Naive thymus-derived CD8-positive, alpha-beta T cell (primary cell): Measurements from ENCODE around the gene CCDC174. TPM values are rescaled to one million over a fixed set of nuclear protein-coding genes. Genes with fewer than 3 reads are reported as not detected.
A peak's percentile ranks its signal among the peaks of the same experiment; 100 is the strongest.

Source experiments
- ATAC-seq, 2 donors: fragments of 150-1000 bp; cut with Tn5 transposase in 1 of 2; sonication (Bioruptor Pico), chemical (Tn5 transposase) in 1 of 2; 1 replicate in 1 of 2; 2 replicates in 1 of 2; pipeline ENCODE4 v1.10.0; 2021; ENCODE audit warnings: mild to moderate bottlenecking in 2 of 2, moderate library complexity in 2 of 2
- POLR2A ChIA-PET: fragments of 350-600 bp; sonication (Branson Sonifier 250); formaldehyde crosslinking; loops from one replicate; lab custom pipeline; 2021; ENCODE audit warnings: antibody characterized with exemption; lab: Charles Lee
- DNase-seq, 10 donors: peaks; one replicate each; pipeline versions ENCODE4 v3.0.0 to v3.0.0-alpha.2; 2020 to 2022
- H3K27ac Mint-ChIP-seq, 10 donors: one replicate each; pipeline ENCODE4 v1.8.0; 2020 to 2022; ENCODE audit warnings: mild to moderate bottlenecking in 10 of 10, mixed read lengths in 10 of 10, moderate library complexity in 4 of 10, inconsistent platforms in 1 of 10
- H3K27me3 Mint-ChIP-seq, 5 donors: one replicate each; pipeline ENCODE4 v1.8.0; 2021 to 2022; ENCODE audit warnings: mixed read lengths in 5 of 5
- H3K36me3 Mint-ChIP-seq, 3 donors: one replicate each; pipeline ENCODE4 v1.8.0; 2020 to 2022; ENCODE audit warnings: mixed read lengths in 3 of 3, mild to moderate bottlenecking in 2 of 3, inconsistent platforms in 1 of 3
- H3K4me1 Mint-ChIP-seq, 4 donors: one replicate each; pipeline ENCODE4 v1.8.0; 2021 to 2022; ENCODE audit warnings: mixed read lengths in 4 of 4
- H3K4me3 Mint-ChIP-seq, 10 donors: one replicate each; pipeline ENCODE4 v1.8.0; 2020 to 2022; ENCODE audit warnings: mild to moderate bottlenecking in 10 of 10, mixed read lengths in 10 of 10, moderate library complexity in 6 of 10, inconsistent platforms in 1 of 10
- H3K9me3 Mint-ChIP-seq, 9 donors: one replicate each; pipeline ENCODE4 v1.8.0; 2020 to 2022; ENCODE audit warnings: mixed read lengths in 9 of 9, mild to moderate bottlenecking in 3 of 9, inconsistent platforms in 1 of 9, moderate library complexity in 1 of 9
- polyA plus RNA-seq, 3 donors: library from polyadenylated mRNA; unstranded; fragments of 300-500 nt; fragmentation: Illumina TruSeq; gene quantifications; one replicate each; pipeline ENCODE4 v1.2.3, GENCODE V29; 2021
- total RNA-seq, 8 experiments: library from RNA in 2 of 8; stranded (reverse) in 2 of 8; gene quantifications; one replicate each; pipeline ENCODE4 v1.2.3 and lab custom pipeline; 2021 to 2026

CCDC174 gene
- total and polyA plus RNA-seq, 5 experiments from 2014 or later = 16.6 to 47.1 (median 26.2) TPM

GRCh38 chr3:14698601-14699244, 47.2 kb downstream of the CCDC174 start:
- Mint-ChIP-seq H3K36me3 (peaks cover 0 to 24% (median 4%) of the 10 kb centered on the region in 3 donors), H3K4me3 (no peak overlapping the region), H3K27ac (no peak overlapping the region), H3K9me3 (peaks cover 0 to 4% (median 2%) of the 10 kb centered on the region in 9 donors), H3K4me1 (no peaks in the 10 kb centered on the region), H3K27me3 (no peaks in the 10 kb centered on the region)
- no peak for ATAC-seq
- DNase-seq = no peak
- POLR2A ChIA-PET = no interaction called here

DNA sequence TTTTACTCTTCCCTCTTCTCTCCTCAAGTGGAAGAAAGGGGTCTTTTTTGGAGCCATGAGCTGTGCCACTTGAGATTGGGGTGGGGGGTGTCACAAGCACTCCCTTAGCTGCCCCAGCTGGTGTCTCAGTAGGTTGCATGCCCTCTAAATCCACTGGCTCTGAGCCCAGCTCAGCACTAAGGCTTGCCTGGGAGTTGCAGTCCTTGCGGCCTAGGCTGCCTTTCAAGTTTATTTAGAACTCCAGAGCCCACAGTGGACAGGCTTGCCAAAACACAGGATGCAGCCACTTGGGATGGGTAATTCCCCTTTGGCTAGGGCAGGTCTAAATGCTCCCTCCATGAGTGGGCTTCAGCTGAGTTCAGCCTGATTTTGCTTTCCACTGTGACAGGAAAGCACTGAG, 48.1 kb downstream of the CCDC174 start:
- POLR2A ChIA-PET = no interaction called here
- Mint-ChIP-seq H3K36me3 (peaks cover 0 to 20% (median under 1%) of the 10 kb centered on the region in 3 donors), H3K27ac (no peak overlapping the region), H3K9me3 (peaks cover 0 to 4% (median 0%) of the 10 kb centered on the region in 9 donors), H3K27me3 (no peaks in the 10 kb centered on the region), H3K4me1 (no peaks in the 10 kb centered on the region), H3K4me3 (no peak overlapping the region)
- no peak for DNase-seq
- no peak for ATAC-seq

- Mint-ChIP-seq H3K9me3 (peaks cover 0 to 4% (median 0%) of the 10 kb centered on the region in 9 donors), H3K4me3 (no peak overlapping the region), H3K27ac (no peak overlapping the region), H3K4me1 (no peaks in the 10 kb centered on the region), H3K27me3 (no peaks in the 10 kb centered on the region), H3K36me3 (peaks cover 0 to 17% (median 0%) of the 10 kb centered on the region in 3 donors)
- DNase-seq = no peak
- ATAC-seq = no peak
- POLR2A ChIA-PET = no interaction called here
These were observed 49.3 kb downstream of the CCDC174 start for GRCh38 chr3:14700891-14701290.

DNA sequence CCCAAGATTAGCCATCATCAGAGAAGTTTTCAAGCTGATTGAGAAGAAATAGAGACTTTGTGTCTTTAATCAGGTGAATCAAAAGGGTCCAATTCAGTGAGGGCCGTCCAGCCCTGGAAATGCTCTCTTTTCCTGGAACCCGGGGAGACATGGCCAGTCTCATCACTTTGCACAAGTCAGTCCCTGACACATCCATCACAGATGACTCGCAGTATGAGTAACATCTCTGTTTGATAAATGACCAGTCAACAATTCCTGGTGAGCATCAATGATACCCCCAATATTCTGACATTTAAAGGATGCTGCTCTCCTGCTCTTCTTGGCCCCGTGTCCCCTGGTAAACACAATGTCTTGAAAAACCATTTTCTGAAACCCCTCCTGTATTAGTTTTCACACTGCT, 50.1 kb downstream of the CCDC174 start:
- DNase-seq (no peak), ATAC-seq (no peak)
- POLR2A ChIA-PET = no interaction called here
- Mint-ChIP-seq H3K9me3 (peaks cover 0 to 4% (median 0%) of the 10 kb centered on the region in 9 donors), H3K4me1 (no peaks in the 10 kb centered on the region), H3K36me3 (peaks cover 0 to 17% (median 0%) of the 10 kb centered on the region in 3 donors), H3K27ac (no peak overlapping the region), H3K4me3 (no peak overlapping the region), H3K27me3 (no peaks in the 10 kb centered on the region)

DNA sequence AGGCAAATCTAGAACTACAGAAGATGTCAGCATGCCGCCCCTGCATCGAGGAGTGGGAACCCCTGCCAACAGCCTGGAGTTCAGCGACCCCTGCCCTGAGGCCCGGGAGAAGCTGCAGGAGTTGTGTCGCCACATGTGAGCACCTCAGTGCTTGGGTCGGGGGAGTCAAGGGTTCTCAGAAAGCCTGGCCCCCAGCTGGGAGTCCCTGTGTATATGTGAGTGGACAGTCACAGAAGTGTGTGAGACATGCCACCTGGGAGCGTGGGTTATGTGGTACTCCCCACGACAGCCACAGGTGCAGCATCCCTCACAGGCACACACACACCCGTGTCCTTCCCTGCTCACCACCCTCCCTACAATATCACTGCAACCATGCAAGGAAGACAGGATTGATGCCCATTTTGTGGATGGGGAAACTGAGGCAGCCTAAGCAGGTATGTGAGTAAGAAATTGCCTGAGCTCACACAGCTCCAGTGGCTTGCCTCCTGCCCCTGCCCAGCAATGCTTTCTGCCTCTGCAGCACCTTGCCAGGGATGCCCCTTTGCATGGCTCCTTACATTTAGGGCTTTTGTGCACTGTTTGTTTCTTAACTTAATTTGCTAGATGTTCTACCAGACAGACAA, 51.7 kb downstream of the CCDC174 start:
- Mint-ChIP-seq H3K4me1 (no peaks in the 10 kb centered on the region), H3K27me3 (no peaks in the 10 kb centered on the region), H3K4me3 (no peak overlapping the region), H3K27ac (no peak overlapping the region), H3K9me3 (peaks cover 0 to 3% (median 0%) of the 10 kb centered on the region in 9 donors), H3K36me3 (peaks cover 0 to 12% (median 3%) of the 10 kb centered on the region in 3 donors)
- ATAC-seq = no peak
- DNase-seq = no peak
- POLR2A ChIA-PET = no interaction called here

DNA sequence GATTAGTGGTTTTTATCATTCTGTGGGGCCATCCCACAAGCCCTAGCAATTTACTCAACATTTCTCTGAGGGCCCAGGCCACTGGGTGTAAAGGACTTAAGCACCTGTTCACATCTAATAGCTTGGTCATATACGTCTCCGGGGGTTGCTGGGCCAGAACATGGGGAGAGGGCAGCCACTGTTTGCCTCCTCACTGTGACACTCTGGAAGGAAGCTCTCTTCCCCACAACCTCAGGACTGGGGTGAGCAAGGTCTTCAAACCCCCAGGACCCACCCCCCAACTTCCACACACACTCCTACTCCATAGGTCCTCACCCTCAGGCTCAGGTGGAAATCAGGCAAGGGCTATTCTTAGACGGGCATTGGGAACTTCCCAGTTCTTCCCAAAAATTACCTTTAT, 52.2 kb downstream of the CCDC174 start:
- DNase-seq (no peak), ATAC-seq (no peak)
- Mint-ChIP-seq H3K27me3 (no peaks in the 10 kb centered on the region), H3K27ac (no peak overlapping the region), H3K9me3 (peaks cover 0 to 4% (median 0%) of the 10 kb centered on the region in 9 donors), H3K36me3 (peaks cover 0 to 16% (median 5%) of the 10 kb centered on the region in 3 donors), H3K4me3 (no peak overlapping the region), H3K4me1 (no peaks in the 10 kb centered on the region)
- POLR2A ChIA-PET = no interaction called here

DNA sequence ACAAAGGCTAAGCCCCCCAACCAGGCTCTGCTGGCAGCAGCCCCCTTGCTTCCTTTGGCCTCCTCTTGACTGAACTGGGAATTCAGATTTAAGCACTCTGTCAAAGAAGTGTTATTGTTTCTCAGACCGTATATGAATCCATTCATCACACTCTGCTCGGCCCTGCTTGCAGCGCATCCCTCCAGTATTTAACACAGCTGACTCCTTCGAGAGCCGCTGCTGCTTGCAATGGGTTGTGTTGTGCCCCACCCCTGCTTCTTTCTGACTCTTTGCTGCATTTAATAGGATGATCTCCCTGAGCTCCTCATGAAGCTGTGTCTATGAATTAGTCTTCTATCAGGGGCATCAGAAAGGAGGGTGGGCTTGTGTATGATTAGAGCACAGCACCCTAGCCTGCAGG, 54.5 kb downstream of the CCDC174 start:
- Mint-ChIP-seq H3K4me1 (no peaks in the 10 kb centered on the region), H3K27me3 (no peaks in the 10 kb centered on the region), H3K9me3 (peaks cover 0 to 9% (median 3%) of the 10 kb centered on the region in 9 donors), H3K27ac (no peak overlapping the region), H3K36me3 (peaks cover 0 to 27% (median 14%) of the 10 kb centered on the region in 3 donors), H3K4me3 (no peak overlapping the region)
- ATAC-seq (no peak), DNase-seq (no peak)
- POLR2A ChIA-PET = no interaction called here

DNA sequence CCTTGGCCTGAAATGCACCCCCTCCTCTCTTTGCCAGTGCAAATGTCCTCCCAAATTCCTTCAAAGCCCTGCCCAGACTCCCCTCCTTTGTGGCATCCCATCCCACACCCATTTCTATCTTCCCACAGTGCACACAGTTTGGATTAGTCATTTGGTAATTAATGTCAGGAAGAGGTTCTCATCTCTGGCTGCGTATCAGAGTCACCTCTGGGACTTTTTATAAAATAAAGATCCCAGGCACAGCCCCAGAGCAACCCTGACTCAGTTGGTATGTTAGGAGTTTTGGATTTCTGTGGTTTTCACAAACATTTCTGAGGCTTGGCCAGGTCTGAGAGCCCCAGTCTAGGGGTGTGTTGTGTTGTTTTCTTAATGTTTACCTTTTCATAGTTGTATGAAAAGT, 65.0 kb downstream of the CCDC174 start:
- ATAC-seq = no peak
- no peak overlapping the region for H3K27ac Mint-ChIP-seq
- peaks cover 2 to 31% (median 23%) of the 10 kb centered on the region in 3 donors for H3K36me3 Mint-ChIP-seq
- no peaks in the 10 kb centered on the region for H3K4me1 Mint-ChIP-seq
- POLR2A ChIA-PET = no interaction called here
- DNase-seq = no peak
- no peaks in the 10 kb centered on the region for H3K27me3 Mint-ChIP-seq
- H3K4me3 Mint-ChIP-seq = no peak overlapping the region
- H3K9me3 Mint-ChIP-seq = peaks cover 0 to 19% (median 9%) of the 10 kb centered on the region in 9 donors

DNA sequence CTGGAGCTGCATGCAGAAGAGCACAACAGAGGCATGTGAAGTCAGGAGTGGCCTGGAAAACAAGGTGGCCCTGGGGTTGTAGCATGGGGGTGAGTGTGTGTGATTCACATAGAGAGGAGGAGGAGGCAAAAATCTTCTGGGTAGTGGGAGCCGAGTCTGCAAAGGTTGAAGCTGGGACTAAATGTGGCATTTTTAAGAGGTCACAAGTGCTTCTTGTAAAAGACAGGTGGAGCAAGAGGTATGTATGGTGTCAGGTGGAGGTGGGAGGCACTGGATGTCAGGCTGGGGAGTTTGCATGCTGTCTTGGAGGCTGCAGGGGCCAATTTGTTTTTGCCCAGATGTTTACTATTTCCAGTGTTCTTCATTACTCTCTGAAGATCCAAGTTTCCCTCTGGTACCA, 65.7 kb downstream of the CCDC174 start:
- H3K4me1 Mint-ChIP-seq = no peaks in the 10 kb centered on the region
- no peak overlapping the region for H3K4me3 Mint-ChIP-seq
- no peaks in the 10 kb centered on the region for H3K27me3 Mint-ChIP-seq
- DNase-seq (no peak), ATAC-seq (no peak)
- H3K9me3 Mint-ChIP-seq = peaks cover 0 to 14% (median 7%) of the 10 kb centered on the region in 9 donors
- POLR2A ChIA-PET = no interaction called here
- H3K27ac Mint-ChIP-seq = peak overlapping the region in 1 of 10 donors; percentile 0
- peaks cover 6 to 33% (median 21%) of the 10 kb centered on the region in 3 donors for H3K36me3 Mint-ChIP-seq

GRCh38 chr3:14718539-14718938, 67.0 kb downstream of the CCDC174 start:
- no peak overlapping the region for H3K4me3 Mint-ChIP-seq
- H3K27me3 Mint-ChIP-seq = no peaks in the 10 kb centered on the region
- no peaks in the 10 kb centered on the region for H3K4me1 Mint-ChIP-seq
- POLR2A ChIA-PET = no interaction called here
- H3K36me3 Mint-ChIP-seq = peaks cover 8 to 29% (median 9%) of the 10 kb centered on the region in 3 donors
- DNase-seq (no peak), ATAC-seq (no peak)
- no peak overlapping the region for H3K27ac Mint-ChIP-seq
- H3K9me3 Mint-ChIP-seq = peaks cover 0 to 4% (median 0%) of the 10 kb centered on the region in 9 donors

DNA sequence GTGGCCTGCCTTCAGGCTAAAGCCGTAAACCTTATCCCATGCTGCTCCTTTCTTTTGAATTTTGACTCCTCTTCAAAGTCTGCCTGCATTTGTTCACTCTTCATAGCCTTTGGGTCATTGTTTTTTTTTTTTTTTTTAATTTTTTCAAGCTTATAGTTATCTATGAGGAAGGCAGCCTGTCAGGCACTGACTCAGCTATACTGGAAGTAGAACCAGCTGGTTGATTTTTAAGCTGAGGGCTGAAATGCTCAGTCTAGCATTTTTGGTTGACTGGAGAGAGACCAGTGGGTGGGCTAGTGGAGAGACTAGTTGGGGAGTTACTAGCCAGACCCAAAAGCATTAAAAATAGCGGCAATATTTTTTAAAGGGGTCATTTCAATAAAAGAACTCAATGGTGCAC, 67.4 kb downstream of the CCDC174 start:
- Mint-ChIP-seq H3K9me3 (peaks cover 0 to 4% (median 0%) of the 10 kb centered on the region in 9 donors), H3K27ac (no peak overlapping the region), H3K4me1 (no peaks in the 10 kb centered on the region), H3K4me3 (no peak overlapping the region), H3K36me3 (peaks cover 5 to 26% (median 8%) of the 10 kb centered on the region in 3 donors), H3K27me3 (no peaks in the 10 kb centered on the region)
- POLR2A ChIA-PET = no interaction called here
- DNase-seq (no peak), ATAC-seq (no peak)

GRCh38 chr3:14721126-14721864, 69.7 kb downstream of the CCDC174 start:
- peaks cover 5 to 22% (median 6%) of the 10 kb centered on the region in 3 donors for H3K36me3 Mint-ChIP-seq
- no peak overlapping the region for H3K27ac Mint-ChIP-seq
- no peaks in the 10 kb centered on the region for H3K27me3 Mint-ChIP-seq
- DNase-seq (no peak), ATAC-seq (no peak)
- peaks cover 0 to 2% (median 0%) of the 10 kb centered on the region in 9 donors for H3K9me3 Mint-ChIP-seq
- peaks cover 0 to 2% (median 0%) of the 10 kb centered on the region in 4 donors for H3K4me1 Mint-ChIP-seq
- H3K4me3 Mint-ChIP-seq = no peak overlapping the region
- POLR2A ChIA-PET = no interaction called here
